GM12878 (cell line): Measurements from ENCODE around the gene ALOXE3. TPM values are rescaled to one million over a fixed set of nuclear protein-coding genes. Genes with fewer than 3 reads are reported as not detected.

ENCODE experiments used
- ATAC-seq: fragments of 200-7000 bp; cut with Tn5 transposase; 3 replicates; pipeline ENCODE4 v1.9.1; 2020; ENCODE audit warnings: mild to moderate bottlenecking, moderate library complexity
- BruUV-seq: library from RNA; stranded (reverse); fragments of 400-500 nt; replicated peaks from 2 replicates; lab custom pipeline; 2021; lab: Mats Ljungman, UMichigan
- CTCF ChIA-PET: fragments of 300-600 bp; sonication (Branson Sonifier 250); formaldehyde crosslinking; extraction: SDS; loops from one replicate; lab custom pipeline; 2021; ENCODE audit warnings: inconsistent platforms; lab: Yijun Ruan, JAX
- POLR2A ChIA-PET: fragments of 350-600 bp; formaldehyde crosslinking; extraction: SDS; loops from one replicate; lab custom pipeline; 2021; ENCODE audit warnings: inconsistent platforms; lab: Charles Lee
- RAD21 ChIA-PET: fragments of 300-600 bp; sonication (Branson Sonifier 250); formaldehyde crosslinking; loops from one replicate; lab custom pipeline; 2023; ENCODE audit warnings: antibody characterized with exemption; ENCODE audit not compliant: unreplicated experiment; lab: Charles Lee
- SMC1A ChIA-PET: fragments of 300-600 bp; sonication (Branson Sonifier 250); formaldehyde crosslinking; loops from one replicate; lab custom pipeline; 2023; ENCODE audit not compliant: unreplicated experiment, uncharacterized antibody; lab: Charles Lee
- DNase-seq: peaks from one replicate; pipeline ENCODE4 v3.0.0-alpha.2; 2011; ENCODE audit warnings: low read depth, low spot score
- FAIRE-seq: peaks from 3 replicates; lab custom pipeline; 2011; peaks lifted over from hg19 to GRCh38; lab: Jason Lieb, UNC
- H2AFZ ChIP-seq: 2 replicates; pipeline ENCODE4 v1.6.0; 2011; ENCODE audit warnings: low read depth, low read length, control low read depth; ENCODE audit not compliant: control insufficient read depth
- H3K27ac ChIP-seq: 2 replicates; pipeline ENCODE4 v1.5.1; 2011; ENCODE audit warnings: control low read depth; ENCODE audit not compliant: control insufficient read depth, insufficient read depth
- H3K27me3 ChIP-seq, 2 experiments: replicated peaks in 1 of 2; 2 replicates each; pipeline versions ENCODE4 v1.6.0 to v1.6.1; 2011; ENCODE audit warnings: low read length in 1 of 2; ENCODE audit not compliant: control insufficient read depth in 2 of 2, insufficient read depth in 2 of 2
- H3K36me3 ChIP-seq, 2 experiments: 2 replicates each; pipeline ENCODE4 v1.5.1; 2011; ENCODE audit warnings: low read length in 1 of 2; ENCODE audit not compliant: control insufficient read depth in 2 of 2, insufficient read depth in 2 of 2
- H3K4me1 ChIP-seq: 2 replicates; pipeline ENCODE4 v1.6.1; 2011; ENCODE audit warnings: mild to moderate bottlenecking, low read length, moderate library complexity, mixed read lengths; ENCODE audit not compliant: control insufficient read depth, insufficient read depth
- H3K4me2 ChIP-seq: 2 replicates; pipeline ENCODE4 v1.6.0; 2011; ENCODE audit warnings: control low read depth; ENCODE audit not compliant: control insufficient read depth, insufficient read depth
- H3K4me3 ChIP-seq: fragments of 200-600 bp; sonication (generic); 2 replicates; pipeline ENCODE4 v1.5.1; 2016
- H3K79me2 ChIP-seq: 2 replicates; pipeline ENCODE4 v1.6.0; 2011; ENCODE audit warnings: low read length; ENCODE audit not compliant: control insufficient read depth, insufficient read depth
- H3K9ac ChIP-seq: 2 replicates; pipeline ENCODE4 v1.8.0; 2011; ENCODE audit warnings: low read length, control low read depth, mixed read lengths; ENCODE audit not compliant: control insufficient read depth, insufficient read depth
- H3K9me3 ChIP-seq: replicated peaks from 3 replicates; pipeline ENCODE4 v1.5.1; 2011; ENCODE audit warnings: mild to moderate bottlenecking, low read length; ENCODE audit not compliant: control insufficient read depth, insufficient read depth
- H4K20me1 ChIP-seq: 2 replicates; pipeline ENCODE4 v1.6.0; 2011; ENCODE audit not compliant: control insufficient read depth, insufficient read depth
- CHD4 ChIP-seq: fragments of 200-600 bp; sonication (generic); IDR thresholded peaks from 2 replicates; pipeline ENCODE4 v1.6.1; 2016; ENCODE audit warnings: mild to moderate bottlenecking
- FOS ChIP-seq: IDR thresholded peaks from 3 replicates; pipeline ENCODE4 v1.6.1; 2011; ENCODE audit warnings: borderline replicate concordance; ENCODE audit not compliant: insufficient read length; ENCODE audit errors: extremely low read depth
- KLF5 ChIP-seq: fragments of 450-650 bp; IDR thresholded peaks from 2 replicates; pipeline ENCODE4 v1.6.1; 2014; ENCODE audit warnings: mild to moderate bottlenecking; ENCODE audit not compliant: partially characterized antibody
- SREBF1 ChIP-seq: IDR thresholded peaks from 2 replicates; pipeline ENCODE4 v1.6.1; 2012; ENCODE audit warnings: mild to moderate bottlenecking, low read length
- SRF ChIP-seq, 2 experiments: IDR thresholded peaks; 2 replicates each; pipeline ENCODE4 v1.6.1; 2011; ENCODE audit warnings: low read depth in 2 of 2, low read length in 2 of 2, mild to moderate bottlenecking in 1 of 2, moderate library complexity in 1 of 2
- STAT1 ChIP-seq: fragments of 450-650 bp; conservative IDR thresholded peaks from 2 replicates; pipeline ENCODE4 v1.6.1; 2014; ENCODE audit warnings: antibody characterized with exemption, mild to moderate bottlenecking
- TCF12 ChIP-seq: IDR thresholded peaks from 2 replicates; pipeline ENCODE4 v1.6.1; 2011; ENCODE audit warnings: low read depth, mild to moderate bottlenecking, low read length
- YY1 ChIP-seq: IDR thresholded peaks from 2 replicates; pipeline ENCODE4 v1.6.1; 2011; ENCODE audit warnings: low read depth, mild to moderate bottlenecking, low read length
- ZBTB33 ChIP-seq: fragments of 450-650 bp; IDR thresholded peaks from 2 replicates; pipeline ENCODE4 v1.6.1; 2017; ENCODE audit warnings: mild to moderate bottlenecking
- ZNF622 ChIP-seq: fragments of 450-650 bp; IDR thresholded peaks from 2 replicates; pipeline ENCODE4 v1.6.1; 2017; ENCODE audit warnings: mild to moderate bottlenecking, inconsistent platforms
- WGBS: methylation state at CpG from one replicate; pipeline ENCODE4 v1.1.6; 2016; ENCODE audit warnings: low lambda C conversion rate; ENCODE audit not compliant: insufficient replicate concordance, insufficient coverage; ENCODE audit errors: missing lambda C conversion rate; 5-methylcytosine and 5-hydroxymethylcytosine counted together
- in situ Hi-C: fragments of 300-500 bp; cut with MboI; formaldehyde crosslinking; loops from 9 replicates; pipeline ENCODE4 v1.14.3; 2018; ENCODE audit warnings: mixed read lengths
- intact Hi-C: fragments of 100-400 bp; cut with micrococcal nuclease; formaldehyde crosslinking; loops from one replicate; pipeline ENCODE4 v1.14.2; 2022; ENCODE audit not compliant: unreplicated experiment
- polyA plus RNA-seq, 11 experiments: library from polyadenylated mRNA; depleted of rRNA in 4 of 11; unstranded in 6 of 11; stranded (reverse) in 5 of 11; fragments of >200 nt; fragmentation: Nextera tagmentation in 4 of 11; fragmentation: Illumina TruSeq in 1 of 11; extraction: Ambion mirVana in 4 of 11; extraction: Trizol in 1 of 11; gene quantifications; 1 replicate in 1 of 11; 2 replicates in 10 of 11; pipeline versions ENCODE4 v1.2.1 to v1.2.3, GENCODE V29; 2011 to 2016; ENCODE audit warnings: inconsistent platforms in 2 of 11, missing spikeins in 2 of 11, low read depth in 1 of 11
- total RNA-seq, 4 experiments: library from RNA; depleted of rRNA in 3 of 4; stranded (reverse); fragments of >200 nt in 3 of 4; fragmentation: Illumina TruSeq in 1 of 4; extraction: Trizol in 1 of 4; gene quantifications; 2 replicates each; pipeline versions ENCODE4 v1.2.1 to v1.2.3, GENCODE V29; 2013 to 2021
- TF ChIP-seq, protein P1 (sequence below): IDR thresholded peaks from 2 replicates; pipeline ENCODE4 v1.6.1; 2011; ENCODE audit warnings: borderline replicate concordance, low read depth, mild to moderate bottlenecking, moderate library complexity, low read length; ENCODE audit not compliant: insufficient read depth, poor library complexity, severe bottlenecking

ALOXE3 gene
- total and polyA plus RNA-seq, 10 of the 15 experiments (the other 5 are each of a cell fraction or from before 2014, with no cell fraction given) = 0.04 TPM; not detected in 9

- TF ChIP-seq ZBTB33 = no peak
- no peak for TF ChIP-seq YY1
- no peak for TF ChIP-seq SRF (IDR thresholded peaks at IDR 0.05; ENCODE audit: low read depth in 2 of 2, low read length in 2 of 2)
- TF ChIP-seq FOS = no peak
- no peak for DNase-seq
- Histone ChIP-seq H3K9ac (no peak overlapping the region), H3K79me2 (no peaks in the 10 kb centered on the region), H3K4me3 (no peak overlapping the region), H3K27me3 (peaks cover 8 to 20% of the 10 kb centered on the region in 2 experiments), H3K27ac (no peak overlapping the region), H3K36me3 (no peaks in the 10 kb centered on the region), H2AFZ (no peak overlapping the region), H3K9me3 (no peaks in the 10 kb centered on the region), H3K4me1 (no peaks in the 10 kb centered on the region), H4K20me1 (no peaks in the 10 kb centered on the region), H3K4me2 (no peak overlapping the region)
- no peak for ATAC-seq
- in situ Hi-C loops (loop anchor here (10.0 kb wide), 1 partner anchor 673 kb away; the partner anchor contains the start of gene CCDC42), intact Hi-C loops (loop anchor here (10.0 kb wide), 1 partner anchor 673 kb away; the partner anchor contains the start of gene CCDC42)
- no peak for FAIRE-seq
- POLR2A ChIA-PET = no interaction called here
- 61% methylated on average over 12 of the region's 12 CpGs for WGBS
- SMC1A ChIA-PET = interaction anchor here (0.6 to 3.5 kb wide), 2 partner anchors 11 to 93 kb away, joined by 3 to 18 read pairs; no protein-coding TSS in a partner anchor
- CTCF ChIA-PET = interaction anchor here (1.2 to 8.8 kb wide), 4 partner anchors 11 to 54 kb away, joined by 3 to 76 read pairs (median 28); no protein-coding TSS in a partner anchor
- no TSS peak for BruUV-seq
- RAD21 ChIA-PET = no interaction called here
Measured at GRCh38 chr17:8071496-8071895, 46.8 kb downstream of the ALOXE3 start.

GRCh38 chr17:8069587-8069860 lies 48.8 kb downstream of the ALOXE3 start:
- no peaks in the 10 kb centered on the region for H4K20me1 ChIP-seq
- TF ChIP-seq STAT1 = no peak
- TF ChIP-seq, protein P1, sequence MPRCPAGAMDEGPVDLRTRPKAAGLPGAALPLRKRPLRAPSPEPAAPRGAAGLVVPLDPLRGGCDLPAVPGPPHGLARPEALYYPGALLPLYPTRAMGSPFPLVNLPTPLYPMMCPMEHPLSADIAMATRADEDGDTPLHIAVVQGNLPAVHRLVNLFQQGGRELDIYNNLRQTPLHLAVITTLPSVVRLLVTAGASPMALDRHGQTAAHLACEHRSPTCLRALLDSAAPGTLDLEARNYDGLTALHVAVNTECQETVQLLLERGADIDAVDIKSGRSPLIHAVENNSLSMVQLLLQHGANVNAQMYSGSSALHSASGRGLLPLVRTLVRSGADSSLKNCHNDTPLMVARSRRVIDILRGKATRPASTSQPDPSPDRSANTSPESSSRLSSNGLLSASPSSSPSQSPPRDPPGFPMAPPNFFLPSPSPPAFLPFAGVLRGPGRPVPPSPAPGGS = no peak
- no peak for TF ChIP-seq KLF5
- TF ChIP-seq ZNF622 = no peak
- no peak for TF ChIP-seq TCF12
- no peak for TF ChIP-seq SREBF1
- TF ChIP-seq CHD4 = no peak
- ATAC-seq (no peak), DNase-seq (no peak), FAIRE-seq (no peak)
- no peak overlapping the region for H3K27ac ChIP-seq
- no peak overlapping the region for H3K9ac ChIP-seq
- H3K4me1 ChIP-seq = no peaks in the 10 kb centered on the region
- no TSS peak for BruUV-seq
- no peak overlapping the region for H2AFZ ChIP-seq
- in situ Hi-C loops (no loop called here), intact Hi-C loops (no loop called here)
- POLR2A ChIA-PET = interaction anchor here (0.5 kb wide), 1 partner anchor 127 kb away, joined by 5 read pairs; no protein-coding TSS in a partner anchor
- H3K9me3 ChIP-seq = no peaks in the 10 kb centered on the region
- SMC1A ChIA-PET = interaction anchor here (0.7 to 3.5 kb wide), 3 partner anchors 9 to 61 kb away, joined by 4 to 18 read pairs (median 7); no protein-coding TSS in a partner anchor
- no peaks in the 10 kb centered on the region for H3K79me2 ChIP-seq
- H3K4me2 ChIP-seq = no peak overlapping the region
- H3K4me3 ChIP-seq = no peak overlapping the region
- RAD21 ChIA-PET = interaction anchor here (1.2 to 2.5 kb wide), 3 partner anchors 9 to 49 kb away, joined by 3 to 19 read pairs (median 3); no protein-coding TSS in a partner anchor
- H3K27me3 ChIP-seq = peaks cover 6 to 17% of the 10 kb centered on the region in 2 experiments
- no peaks in the 10 kb centered on the region for H3K36me3 ChIP-seq
- CTCF ChIA-PET = interaction anchor here (1.2 to 8.8 kb wide), 8 partner anchors 9 to 232 kb away, joined by 3 to 76 read pairs (median 5); no protein-coding TSS in a partner anchor
- WGBS = 2% methylated on average over 3 of the region's 3 CpGs
